HEK293 (cell line): ENCODE measurements around the gene PDCD4.
A peak's percentile ranks its signal among the peaks of the same experiment; 100 is the strongest.

ENCODE experiments used
- BCL11B ChIP-seq: fragments of 450-650 bp; formaldehyde crosslinking; IDR thresholded peaks from 2 replicates; pipeline ENCODE4 v1.5.1; 2016; ENCODE audit warnings: low read depth, missing biosample characterization, missing genetic modification characterization
- ELK4 ChIP-seq: IDR thresholded peaks from 2 replicates; pipeline ENCODE4 v1.6.1; 2011; ENCODE audit warnings: mild to moderate bottlenecking, low read depth, low read length, borderline replicate concordance
- HOXA7 ChIP-seq: sonication (generic); formaldehyde crosslinking; IDR thresholded peaks from 2 replicates; pipeline ENCODE4 v1.8.1; 2022; ENCODE audit warnings: missing genetic modification reagents, borderline replicate concordance
- KLF17 ChIP-seq: fragments of 450-650 bp; formaldehyde crosslinking; IDR thresholded peaks from 2 replicates; pipeline ENCODE4 v1.5.1; 2016; ENCODE audit warnings: missing biosample characterization, missing genetic modification characterization
- KLF9 ChIP-seq: fragments of 450-650 bp; formaldehyde crosslinking; IDR thresholded peaks from 2 replicates; pipeline ENCODE4 v1.5.1; 2016; ENCODE audit warnings: missing biosample characterization, missing genetic modification characterization, low read depth
- OVOL3 ChIP-seq: fragments of 450-650 bp; formaldehyde crosslinking; IDR thresholded peaks from 2 replicates; pipeline ENCODE4 v1.5.1; 2016; ENCODE audit warnings: missing biosample characterization, missing genetic modification characterization
- PRDM2 ChIP-seq: fragments of 450-650 bp; formaldehyde crosslinking; IDR thresholded peaks from 2 replicates; pipeline ENCODE4 v1.5.1; 2016; ENCODE audit warnings: missing biosample characterization, missing genetic modification characterization, borderline replicate concordance
- RBAK ChIP-seq: fragments of 450-650 bp; formaldehyde crosslinking; IDR thresholded peaks from 2 replicates; pipeline ENCODE4 v1.5.1; 2016; ENCODE audit warnings: missing biosample characterization, missing genetic modification characterization
- SCRT1 ChIP-seq: fragments of 450-650 bp; formaldehyde crosslinking; IDR thresholded peaks from 2 replicates; pipeline ENCODE4 v1.5.1; 2016; ENCODE audit warnings: missing biosample characterization, missing genetic modification characterization, borderline replicate concordance
- WT1 ChIP-seq: fragments of 450-650 bp; formaldehyde crosslinking; IDR thresholded peaks from 2 replicates; pipeline ENCODE4 v1.5.1; 2016; ENCODE audit warnings: missing biosample characterization, missing genetic modification characterization
- ZBTB21 ChIP-seq: fragments of 450-650 bp; formaldehyde crosslinking; IDR thresholded peaks from 2 replicates; pipeline ENCODE4 v1.5.1; 2017; ENCODE audit warnings: missing biosample characterization, missing genetic modification characterization
- ZFP69B ChIP-seq: fragments of 450-650 bp; formaldehyde crosslinking; IDR thresholded peaks from 2 replicates; pipeline ENCODE4 v1.5.1; 2016; ENCODE audit warnings: missing biosample characterization, missing genetic modification characterization
- ZNF155 ChIP-seq: fragments of 450-650 bp; formaldehyde crosslinking; IDR thresholded peaks from 2 replicates; pipeline ENCODE4 v1.5.1; 2016; ENCODE audit warnings: missing biosample characterization, missing genetic modification characterization
- ZNF157 ChIP-seq: fragments of 450-650 bp; formaldehyde crosslinking; IDR thresholded peaks from 2 replicates; pipeline ENCODE4 v1.5.1; 2016; ENCODE audit warnings: missing biosample characterization, missing genetic modification characterization
- ZNF223 ChIP-seq: fragments of 450-650 bp; formaldehyde crosslinking; IDR thresholded peaks from 2 replicates; pipeline ENCODE4 v1.5.1; 2016; ENCODE audit warnings: missing biosample characterization, missing genetic modification characterization
- ZNF239 ChIP-seq: fragments of 450-650 bp; formaldehyde crosslinking; IDR thresholded peaks from 2 replicates; pipeline ENCODE4 v1.5.1; 2016; ENCODE audit warnings: missing biosample characterization, missing genetic modification characterization
- ZNF37A ChIP-seq: fragments of 450-650 bp; IDR thresholded peaks from 2 replicates; pipeline ENCODE4 v1.5.1; 2018; ENCODE audit warnings: missing biosample characterization, missing genetic modification characterization
- ZNF510 ChIP-seq: fragments of 450-650 bp; formaldehyde crosslinking; IDR thresholded peaks from 2 replicates; pipeline ENCODE4 v1.5.1; 2018; ENCODE audit warnings: mild to moderate bottlenecking, missing genetic modification characterization, missing biosample characterization; ENCODE audit not compliant: insufficient replicate concordance
- ZNF544 ChIP-seq: fragments of 450-650 bp; formaldehyde crosslinking; IDR thresholded peaks from 2 replicates; pipeline ENCODE4 v1.5.0; 2017; ENCODE audit warnings: missing biosample characterization, missing genetic modification characterization
- ZNF610 ChIP-seq: fragments of 450-650 bp; formaldehyde crosslinking; IDR thresholded peaks from 2 replicates; pipeline ENCODE4 v1.5.1; 2016; ENCODE audit warnings: missing biosample characterization, missing genetic modification characterization, borderline replicate concordance
- ZNF626 ChIP-seq: fragments of 450-650 bp; sonication (Bioruptor Pico); formaldehyde crosslinking; IDR thresholded peaks from 2 replicates; pipeline ENCODE4 v1.5.1; 2018; ENCODE audit warnings: missing biosample characterization, missing genetic modification characterization, inconsistent platforms
- ZNF639 ChIP-seq: fragments of 450-650 bp; formaldehyde crosslinking; IDR thresholded peaks from 2 replicates; pipeline ENCODE4 v1.5.1; 2016; ENCODE audit warnings: missing biosample characterization, missing genetic modification characterization
- ZNF785 ChIP-seq: fragments of 450-650 bp; formaldehyde crosslinking; IDR thresholded peaks from 2 replicates; pipeline ENCODE4 v1.5.1; 2016; ENCODE audit warnings: missing biosample characterization, missing genetic modification characterization
- ZSCAN30 ChIP-seq: fragments of 450-650 bp; IDR thresholded peaks from 2 replicates; pipeline ENCODE4 v1.5.1; 2018; ENCODE audit warnings: missing biosample characterization, mild to moderate bottlenecking, missing genetic modification characterization, moderate library complexity
- ZXDB ChIP-seq: fragments of 450-650 bp; formaldehyde crosslinking; IDR thresholded peaks from 2 replicates; pipeline ENCODE4 v1.5.1; 2016; ENCODE audit warnings: missing biosample characterization, missing genetic modification characterization
- TF ChIP-seq, protein P1 (sequence below): fragments of 450-650 bp; formaldehyde crosslinking; IDR thresholded peaks from 2 replicates; pipeline ENCODE4 v1.5.1; 2016; ENCODE audit warnings: missing biosample characterization, missing genetic modification characterization, low read depth
- TF ChIP-seq, protein P2 (sequence below): fragments of 450-650 bp; formaldehyde crosslinking; IDR thresholded peaks from 2 replicates; pipeline ENCODE4 v1.5.1; 2017; ENCODE audit warnings: missing biosample characterization, missing genetic modification characterization
- TF ChIP-seq, protein P3 (sequence below): fragments of 450-650 bp; formaldehyde crosslinking; IDR thresholded peaks from 2 replicates; pipeline ENCODE4 v1.5.1; 2016; ENCODE audit warnings: missing biosample characterization, missing genetic modification characterization

Gene PDCD4

DNA sequence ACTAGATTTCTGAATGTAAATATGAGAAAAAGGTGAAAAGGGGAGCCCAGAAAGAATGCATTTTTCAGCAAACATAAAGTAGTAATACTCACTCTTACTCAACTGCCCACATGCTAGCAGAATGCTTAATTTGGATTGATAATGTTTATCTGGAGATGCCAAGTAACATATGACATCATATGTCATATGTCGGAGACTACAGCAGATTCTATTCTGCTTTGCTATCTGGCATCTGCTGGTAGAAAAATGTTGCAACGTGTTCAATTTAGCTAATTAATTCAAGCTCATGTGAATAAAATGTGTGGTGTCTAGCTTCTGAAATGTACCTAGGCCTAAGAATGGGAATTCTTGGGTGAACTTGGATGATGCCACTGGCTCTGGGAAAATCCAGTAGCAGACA, 42.7 kb downstream of the PDCD4 start (continued):
- TF ChIP-seq, protein P1, sequence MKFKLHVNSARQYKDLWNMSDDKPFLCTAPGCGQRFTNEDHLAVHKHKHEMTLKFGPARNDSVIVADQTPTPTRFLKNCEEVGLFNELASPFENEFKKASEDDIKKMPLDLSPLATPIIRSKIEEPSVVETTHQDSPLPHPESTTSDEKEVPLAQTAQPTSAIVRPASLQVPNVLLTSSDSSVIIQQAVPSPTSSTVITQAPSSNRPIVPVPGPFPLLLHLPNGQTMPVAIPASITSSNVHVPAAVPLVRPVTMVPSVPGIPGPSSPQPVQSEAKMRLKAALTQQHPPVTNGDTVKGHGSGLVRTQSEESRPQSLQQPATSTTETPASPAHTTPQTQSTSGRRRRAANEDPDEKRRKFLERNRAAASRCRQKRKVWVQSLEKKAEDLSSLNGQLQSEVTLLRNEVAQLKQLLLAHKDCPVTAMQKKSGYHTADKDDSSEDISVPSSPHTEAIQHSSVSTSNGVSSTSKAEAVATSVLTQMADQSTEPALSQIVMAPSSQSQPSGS (tag by site-specific recombination) = peak; percentile 84
- TF ChIP-seq ZFP69B (tag by site-specific recombination) = no peak
- TF ChIP-seq ZBTB21 (tag by site-specific recombination) = peak; percentile 75
- no peak for TF ChIP-seq ZNF239 (tag by site-specific recombination)
- TF ChIP-seq, protein P2, sequence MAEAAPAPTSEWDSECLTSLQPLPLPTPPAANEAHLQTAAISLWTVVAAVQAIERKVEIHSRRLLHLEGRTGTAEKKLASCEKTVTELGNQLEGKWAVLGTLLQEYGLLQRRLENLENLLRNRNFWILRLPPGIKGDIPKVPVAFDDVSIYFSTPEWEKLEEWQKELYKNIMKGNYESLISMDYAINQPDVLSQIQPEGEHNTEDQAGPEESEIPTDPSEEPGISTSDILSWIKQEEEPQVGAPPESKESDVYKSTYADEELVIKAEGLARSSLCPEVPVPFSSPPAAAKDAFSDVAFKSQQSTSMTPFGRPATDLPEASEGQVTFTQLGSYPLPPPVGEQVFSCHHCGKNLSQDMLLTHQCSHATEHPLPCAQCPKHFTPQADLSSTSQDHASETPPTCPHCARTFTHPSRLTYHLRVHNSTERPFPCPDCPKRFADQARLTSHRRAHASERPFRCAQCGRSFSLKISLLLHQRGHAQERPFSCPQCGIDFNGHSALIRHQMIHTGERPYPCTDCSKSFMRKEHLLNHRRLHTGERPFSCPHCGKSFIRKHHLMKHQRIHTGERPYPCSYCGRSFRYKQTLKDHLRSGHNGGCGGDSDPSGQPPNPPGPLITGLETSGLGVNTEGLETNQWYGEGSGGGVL (tag by site-specific recombination) = no peak
- TF ChIP-seq PRDM2 (tag by site-specific recombination) = no peak
- TF ChIP-seq ZNF223 (tag by site-specific recombination) = no peak
- TF ChIP-seq ELK4 = no peak
- TF ChIP-seq KLF9 = no peak
- TF ChIP-seq WT1 (tag by site-specific recombination) = no peak
- no peak for TF ChIP-seq ZNF37A (tag by site-specific recombination)
- no peak for TF ChIP-seq ZNF510 (tag by site-specific recombination)
- no peak for TF ChIP-seq ZNF639 (tag by site-specific recombination)
- TF ChIP-seq ZSCAN30 (tag by site-specific recombination) = no peak
- TF ChIP-seq BCL11B (tag by site-specific recombination) = no peak
- TF ChIP-seq ZNF626 (tag by site-specific recombination) = no peak
- TF ChIP-seq RBAK (tag by site-specific recombination) = no peak
- no peak for TF ChIP-seq ZNF155 (tag by site-specific recombination)
- TF ChIP-seq SCRT1 = no peak
- TF ChIP-seq ZNF610 (tag by site-specific recombination) = no peak
- TF ChIP-seq ZNF157 (tag by site-specific recombination) = no peak
- TF ChIP-seq, protein P3, sequence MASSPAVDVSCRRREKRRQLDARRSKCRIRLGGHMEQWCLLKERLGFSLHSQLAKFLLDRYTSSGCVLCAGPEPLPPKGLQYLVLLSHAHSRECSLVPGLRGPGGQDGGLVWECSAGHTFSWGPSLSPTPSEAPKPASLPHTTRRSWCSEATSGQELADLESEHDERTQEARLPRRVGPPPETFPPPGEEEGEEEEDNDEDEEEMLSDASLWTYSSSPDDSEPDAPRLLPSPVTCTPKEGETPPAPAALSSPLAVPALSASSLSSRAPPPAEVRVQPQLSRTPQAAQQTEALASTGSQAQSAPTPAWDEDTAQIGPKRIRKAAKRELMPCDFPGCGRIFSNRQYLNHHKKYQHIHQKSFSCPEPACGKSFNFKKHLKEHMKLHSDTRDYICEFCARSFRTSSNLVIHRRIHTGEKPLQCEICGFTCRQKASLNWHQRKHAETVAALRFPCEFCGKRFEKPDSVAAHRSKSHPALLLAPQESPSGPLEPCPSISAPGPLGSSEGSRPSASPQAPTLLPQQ = no peak
- no peak for TF ChIP-seq ZNF785 (tag by site-specific recombination)
- TF ChIP-seq ZXDB (tag by site-specific recombination) = no peak
- TF ChIP-seq KLF17 (tag by site-specific recombination) = no peak
- TF ChIP-seq OVOL3 (tag by site-specific recombination) = no peak
- no peak for TF ChIP-seq ZNF544 (tag by site-specific recombination)
- no peak for TF ChIP-seq HOXA7 (CRISPR knock-in tag)
